CD8-positive, alpha-beta memory T cell (primary cell): ENCODE results near the gene ERGIC1. TPM values are rescaled to one million over a fixed set of nuclear protein-coding genes. Genes with fewer than 3 reads are reported as not detected.
"Not testable (repeated sequence)": the region's sequence is repeated elsewhere in the genome, so short reads cannot be mapped to it uniquely, and the experiment has no call there.

ENCODE experiments used
- CTCF ChIA-PET: fragments of 350-600 bp; sonication (Branson Sonifier 250); formaldehyde crosslinking; loops from one replicate; lab custom pipeline; 2021; ENCODE audit warnings: antibody characterized with exemption; lab: Charles Lee
- POLR2A ChIA-PET: fragments of 350-600 bp; sonication (Branson Sonifier 250); formaldehyde crosslinking; loops from one replicate; lab custom pipeline; 2021; ENCODE audit warnings: antibody characterized with exemption; lab: Charles Lee
- DNase-seq, 5 donors: peaks; one replicate each; pipeline versions ENCODE4 v3.0.0 to v3.0.0-alpha.2; 2020 to 2022; ENCODE audit warnings: mixed read lengths in 1 of 5
- H3K27ac ChIP-seq: one replicate; pipeline ENCODE4 v1.7.0; 2013; ENCODE audit warnings: low read depth, mild to moderate bottlenecking, low read length, moderate library complexity
- H3K27me3 ChIP-seq: 2 replicates; pipeline ENCODE4 v1.7.0; 2013; ENCODE audit warnings: low read length, mild to moderate bottlenecking; ENCODE audit not compliant: insufficient read depth, poor library complexity, severe bottlenecking
- H3K36me3 ChIP-seq: 2 replicates; pipeline ENCODE4 v1.7.0; 2013; ENCODE audit warnings: mild to moderate bottlenecking, low read length, moderate library complexity; ENCODE audit not compliant: insufficient read depth
- H3K4me1 ChIP-seq: 2 replicates; pipeline ENCODE4 v1.7.0; 2013; ENCODE audit warnings: mild to moderate bottlenecking, low read length, moderate library complexity; ENCODE audit not compliant: insufficient read depth
- H3K4me3 ChIP-seq: 2 replicates; pipeline ENCODE4 v1.7.0; 2013; ENCODE audit warnings: mild to moderate bottlenecking, low read length
- H3K9me3 ChIP-seq: 2 replicates; pipeline ENCODE4 v1.7.0; 2013; ENCODE audit warnings: mild to moderate bottlenecking, low read length
- H3K27ac Mint-ChIP-seq, 8 donors: one replicate each; pipeline ENCODE4 v1.8.0; 2020 to 2021; ENCODE audit warnings: mixed read lengths in 8 of 8, mild to moderate bottlenecking in 6 of 8, inconsistent platforms in 3 of 8, moderate library complexity in 3 of 8
- H3K27me3 Mint-ChIP-seq, 2 donors: one replicate each; pipeline ENCODE4 v1.8.0; 2020 to 2021; ENCODE audit warnings: mixed read lengths in 2 of 2, mild to moderate bottlenecking in 1 of 2, moderate library complexity in 1 of 2
- H3K36me3 Mint-ChIP-seq, 3 donors: one replicate each; pipeline ENCODE4 v1.8.0; 2020 to 2021; ENCODE audit warnings: mixed read lengths in 3 of 3, inconsistent platforms in 1 of 3, mild to moderate bottlenecking in 1 of 3
- H3K4me1 Mint-ChIP-seq, 3 donors: one replicate each; pipeline ENCODE4 v1.8.0; 2020 to 2021; ENCODE audit warnings: mixed read lengths in 3 of 3, inconsistent platforms in 1 of 3, mild to moderate bottlenecking in 1 of 3
- H3K4me3 Mint-ChIP-seq, 7 donors: one replicate each; pipeline ENCODE4 v1.8.0; 2020 to 2021; ENCODE audit warnings: mixed read lengths in 7 of 7, mild to moderate bottlenecking in 6 of 7, moderate library complexity in 4 of 7, inconsistent platforms in 2 of 7
- H3K9me3 Mint-ChIP-seq, 5 donors: one replicate each; pipeline ENCODE4 v1.8.0; 2020 to 2022; ENCODE audit warnings: mixed read lengths in 5 of 5, mild to moderate bottlenecking in 3 of 5, moderate library complexity in 2 of 5, inconsistent platforms in 1 of 5
- polyA plus RNA-seq: library from polyadenylated mRNA; unstranded; fragments of 300-500 nt; fragmentation: Illumina TruSeq; gene quantifications from one replicate; pipeline ENCODE4 v1.2.3, GENCODE V29; 2021
- total RNA-seq, 2 experiments: library from RNA; stranded (reverse); gene quantifications; one replicate each; pipeline ENCODE4 v1.2.3, GENCODE V29; 2021

Gene ERGIC1, protein sequence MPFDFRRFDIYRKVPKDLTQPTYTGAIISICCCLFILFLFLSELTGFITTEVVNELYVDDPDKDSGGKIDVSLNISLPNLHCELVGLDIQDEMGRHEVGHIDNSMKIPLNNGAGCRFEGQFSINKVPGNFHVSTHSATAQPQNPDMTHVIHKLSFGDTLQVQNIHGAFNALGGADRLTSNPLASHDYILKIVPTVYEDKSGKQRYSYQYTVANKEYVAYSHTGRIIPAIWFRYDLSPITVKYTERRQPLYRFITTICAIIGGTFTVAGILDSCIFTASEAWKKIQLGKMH
- total RNA-seq = 10 to 100 TPM; 39.7 to 39.9 TPM
- polyA plus RNA-seq = 25.9 TPM

DNA sequence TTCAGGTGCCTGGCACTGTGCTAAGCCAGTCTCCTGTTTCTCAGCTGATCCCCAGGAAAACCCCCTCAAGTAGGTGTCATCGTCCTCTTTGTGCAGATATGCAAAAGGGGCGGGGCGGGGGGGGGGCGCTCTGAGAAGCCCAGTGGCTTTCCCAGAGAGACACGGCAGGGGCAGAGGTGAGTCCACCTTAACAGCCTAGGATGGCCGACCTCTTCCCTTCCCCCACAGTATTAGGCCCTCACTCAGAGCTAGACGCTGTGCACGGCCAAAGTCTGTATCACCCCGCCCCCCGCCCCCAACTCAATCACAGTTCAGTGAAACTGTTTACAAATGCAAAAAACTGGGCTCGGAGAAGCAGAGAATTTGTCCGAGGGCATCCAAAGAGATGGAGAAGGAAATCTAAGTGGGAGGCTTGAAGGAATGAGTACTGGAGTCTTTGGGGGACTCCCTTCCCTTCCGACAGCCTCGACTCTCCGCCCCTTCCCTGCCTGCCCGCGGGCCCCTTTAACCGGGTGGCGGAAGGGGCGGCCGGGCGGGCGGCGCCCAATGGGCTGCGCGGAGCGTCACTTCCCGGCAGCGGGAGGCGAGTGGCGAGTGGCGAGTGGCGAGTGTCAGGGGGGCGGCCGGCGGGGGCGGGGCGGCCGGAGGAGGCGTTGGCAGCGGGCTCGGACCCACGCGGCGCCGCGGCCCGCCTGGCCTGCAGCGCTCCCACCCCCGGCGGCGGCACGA lies at the start of gene ERGIC1:
ERGIC1 (plus strand) TSS at position 566 of the 729 bp plus-strand sequence; CDS start at position 729, 163 bp downstream.
- Histone ChIP-seq H3K9me3 (no peaks in the 10 kb centered on the region), H3K27me3 (no peaks in the 10 kb centered on the region), H3K36me3 (no peaks in the 10 kb centered on the region), H3K27ac (peak within 1 kb of the TSS; percentile 55), H3K4me3 (peak within 1 kb of the TSS; percentile 59), H3K4me1 (peaks cover 36% of the 10 kb centered on the region)
- Mint-ChIP-seq H3K27ac (peak within 1 kb of the TSS; percentile 89 to 99 (median 96)), H3K36me3 (peaks cover 0 to 3% (median 0%) of the 10 kb centered on the region in 3 donors), H3K4me1 (peaks cover 33 to 48% (median 38%) of the 10 kb centered on the region in 3 donors), H3K27me3 (no peaks in the 10 kb centered on the region), H3K4me3 (peak within 1 kb of the TSS; percentile 90 to 96 (median 92)), H3K9me3 (no peaks in the 10 kb centered on the region)
- POLR2A ChIA-PET = interaction anchor here (1.2 kb wide), 1 partner anchor 63 kb away, joined by 3 read pairs; the partner anchor contains the start of gene DUSP1
- CTCF ChIA-PET = interaction anchor here (6.4 kb wide), 1 partner anchor 62 kb away, joined by 55 read pairs; the partner anchor contains the start of gene DUSP1
- peak; percentile 71 to 80 (median 74) for DNase-seq

DNA sequence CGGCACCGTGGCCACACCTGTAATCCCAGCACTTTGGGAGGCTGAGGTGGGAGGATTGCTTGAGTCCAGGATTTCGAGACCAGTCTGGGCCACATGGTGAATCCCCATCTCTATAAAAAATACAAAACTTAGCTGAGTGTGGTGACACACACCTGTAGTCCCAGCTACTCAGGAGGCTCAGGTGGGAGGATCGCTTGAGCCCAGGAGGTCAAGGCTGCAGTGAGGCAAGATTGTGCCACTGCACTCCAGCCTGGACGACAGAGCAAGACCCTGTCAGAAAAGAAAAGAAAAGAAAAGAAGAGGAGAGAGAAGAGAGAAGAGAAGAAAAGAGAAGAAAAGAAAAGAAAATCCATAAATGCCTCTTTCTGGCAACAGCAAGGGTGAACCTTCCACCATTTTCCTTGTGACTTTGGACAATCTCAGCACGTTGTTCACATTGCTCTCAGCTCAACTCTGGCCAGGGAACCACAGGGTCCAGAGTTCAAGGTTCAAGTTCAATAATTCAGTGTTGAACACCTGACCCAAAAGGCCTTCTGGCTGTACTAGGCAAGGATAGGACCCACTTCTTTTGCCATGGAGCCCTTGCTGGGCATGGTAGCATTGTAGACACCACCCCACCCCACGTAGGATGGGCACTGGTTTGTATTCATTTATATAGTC lies 48.5 kb upstream of the ERGIC1 start:
- Histone ChIP-seq H3K27ac (no peak overlapping the region), H3K36me3 (no peaks in the 10 kb centered on the region), H3K4me1 (no peaks in the 10 kb centered on the region), H3K27me3 (no peaks in the 10 kb centered on the region), H3K4me3 (no peak overlapping the region), H3K9me3 (no peaks in the 10 kb centered on the region)
- H3K27ac Mint-ChIP-seq = peak overlapping the region in 1 of 8 donors; percentile 38
- ChIA-PET CTCF (interaction anchor here (1.3 to 1.7 kb wide), 2 partner anchors 13 to 147 kb away, joined by 3 to 5 read pairs; no protein-coding TSS in a partner anchor), POLR2A (no interaction called here)
- peaks cover 0 to 4% (median 1%) of the 10 kb centered on the region in 3 donors for H3K4me1 Mint-ChIP-seq
- H3K27me3 Mint-ChIP-seq = no peaks in the 10 kb centered on the region
- no peaks in the 10 kb centered on the region for H3K9me3 Mint-ChIP-seq
- DNase-seq = no peak
- no peak overlapping the region for H3K4me3 Mint-ChIP-seq
- no peaks in the 10 kb centered on the region for H3K36me3 Mint-ChIP-seq

DNA sequence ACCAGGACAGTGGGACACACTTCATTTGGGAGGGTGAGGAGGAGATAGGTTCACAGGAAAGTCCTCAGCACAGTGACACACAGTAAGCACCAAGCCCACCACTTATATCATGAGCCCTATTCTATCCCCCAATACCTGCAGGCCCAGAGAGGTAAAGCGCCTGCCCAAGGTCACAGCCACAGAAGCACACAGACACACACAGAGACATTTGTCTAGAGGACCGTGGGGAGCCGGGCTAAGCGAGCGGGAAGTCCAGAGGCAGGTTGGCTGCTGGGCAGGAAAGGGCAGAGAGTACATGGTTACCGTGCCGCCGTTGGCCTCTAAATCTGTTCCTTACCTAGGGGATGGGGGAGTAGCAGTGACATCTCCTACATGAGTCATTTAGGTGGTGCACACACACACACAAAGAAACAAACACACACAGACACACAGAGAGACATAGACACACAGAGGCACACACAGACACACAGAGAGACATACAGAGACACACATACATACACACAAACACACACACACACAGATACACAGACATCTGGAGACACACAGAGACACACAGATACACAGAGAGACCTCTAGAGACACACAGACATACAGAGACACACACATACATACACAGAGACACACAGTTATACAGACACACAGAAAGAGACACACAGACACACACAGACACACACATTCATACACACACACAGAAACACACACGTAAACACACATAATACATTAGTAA lies 47.2 kb upstream of the ERGIC1 start:
- H3K9me3 ChIP-seq = no peaks in the 10 kb centered on the region
- no peaks in the 10 kb centered on the region for H3K36me3 ChIP-seq
- no peaks in the 10 kb centered on the region for H3K27me3 Mint-ChIP-seq
- peaks cover 0 to 4% (median 1%) of the 10 kb centered on the region in 3 donors for H3K4me1 Mint-ChIP-seq
- no peaks in the 10 kb centered on the region for H3K27me3 ChIP-seq
- H3K9me3 Mint-ChIP-seq = no peaks in the 10 kb centered on the region
- CTCF ChIA-PET = interaction anchor here (0.6 to 1.3 kb wide), 2 partner anchors 10 to 145 kb away, joined by 3 read pairs; no protein-coding TSS in a partner anchor
- no peaks in the 10 kb centered on the region for H3K4me1 ChIP-seq
- POLR2A ChIA-PET = interaction anchor here (1.4 kb wide), 1 partner anchor 9 kb away, joined by 3 read pairs; no protein-coding TSS in a partner anchor
- H3K4me3 Mint-ChIP-seq = no peak overlapping the region
- no peak for DNase-seq
- no peak overlapping the region for H3K27ac ChIP-seq
- H3K4me3 ChIP-seq = no peak overlapping the region
- no peaks in the 10 kb centered on the region for H3K36me3 Mint-ChIP-seq
- no peak overlapping the region for H3K27ac Mint-ChIP-seq

DNA sequence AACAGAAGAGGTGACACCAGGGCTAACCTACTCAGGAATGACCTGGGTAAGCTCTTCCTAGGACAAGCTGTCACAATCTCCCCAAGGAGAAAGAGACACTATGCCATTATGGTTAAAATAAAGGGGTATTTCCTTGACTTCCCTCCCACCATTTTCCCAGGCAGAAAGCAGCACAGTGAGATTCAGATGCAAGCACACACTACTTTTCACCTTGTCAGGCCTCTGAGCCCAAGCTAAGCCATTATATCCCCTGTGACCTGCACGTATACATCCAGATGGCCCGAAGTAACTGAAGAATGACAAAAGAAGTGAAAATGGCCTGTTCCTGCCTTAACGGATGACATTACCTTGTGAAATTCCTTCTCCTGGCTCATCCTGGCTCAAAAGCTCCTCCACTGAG lies 46.5 kb upstream of the ERGIC1 start:
- H3K27me3 ChIP-seq, H3K9me3 ChIP-seq, H3K27me3 Mint-ChIP-seq, H3K27ac ChIP-seq, H3K36me3 ChIP-seq, H3K9me3 Mint-ChIP-seq, H3K36me3 Mint-ChIP-seq, H3K4me3 ChIP-seq, DNase-seq, H3K4me1 ChIP-seq, H3K4me3 Mint-ChIP-seq, H3K4me1 Mint-ChIP-seq: not testable (repeated sequence)
- CTCF ChIA-PET = interaction anchor here (0.6 kb wide), 1 partner anchor 10 kb away, joined by 3 read pairs; no protein-coding TSS in a partner anchor
- peak overlapping the region in 1 of 8 donors; percentile 48 for H3K27ac Mint-ChIP-seq
- POLR2A ChIA-PET = interaction anchor here (1.4 kb wide), 1 partner anchor 10 kb away, joined by 3 read pairs; no protein-coding TSS in a partner anchor

DNA sequence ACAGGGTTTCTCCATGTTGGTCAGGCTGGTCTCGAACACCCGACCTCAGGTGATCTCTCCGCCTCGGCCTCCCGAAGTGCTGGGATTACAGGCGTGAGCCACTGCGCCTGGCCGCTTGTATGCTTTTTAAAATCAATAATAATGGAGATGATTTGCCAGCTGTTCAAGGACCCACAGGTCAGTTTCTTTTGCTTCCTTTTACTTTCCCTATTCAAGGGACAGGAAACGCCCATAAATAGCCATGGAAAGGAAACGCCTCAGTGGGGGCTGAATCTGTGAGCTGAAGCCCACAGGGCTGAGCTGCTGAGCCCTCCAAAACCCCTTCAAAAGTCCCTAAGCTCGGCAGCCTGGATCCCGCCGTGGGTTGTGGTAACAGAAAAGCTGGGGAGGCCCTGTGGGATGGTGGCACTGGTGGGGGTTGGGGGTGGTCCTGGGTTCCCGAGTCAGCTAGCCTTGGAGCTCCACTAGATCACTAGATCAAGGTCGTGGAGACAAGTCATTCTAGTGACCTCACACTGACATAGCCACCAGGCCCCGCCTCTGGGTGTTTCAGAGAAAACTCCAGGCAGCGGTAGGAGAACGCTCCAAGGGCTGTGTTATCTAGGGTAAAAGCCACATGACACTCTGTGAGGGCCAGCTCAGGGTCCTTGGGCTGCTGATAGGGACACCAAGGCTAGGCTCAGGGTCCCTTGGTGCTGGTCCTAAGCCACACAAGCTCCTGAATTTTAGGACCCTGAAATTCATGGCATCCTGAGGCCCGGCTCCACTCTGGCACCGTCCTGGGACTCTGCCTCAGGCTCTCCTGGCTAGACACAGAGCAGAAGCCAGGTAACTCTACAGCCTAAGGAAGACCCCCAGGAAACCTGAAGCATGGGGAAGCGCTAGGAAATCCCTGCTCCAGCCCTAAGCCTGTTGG lies 45.0 kb upstream of the ERGIC1 start:
- peak overlapping the region; percentile 82 for H3K27ac ChIP-seq
- no peak for DNase-seq
- no peaks in the 10 kb centered on the region for H3K9me3 Mint-ChIP-seq
- POLR2A ChIA-PET = interaction anchor here (0.8 to 1.4 kb wide), 2 partner anchors 12 to 17 kb away, joined by 3 to 4 read pairs; no protein-coding TSS in a partner anchor
- H3K4me1 Mint-ChIP-seq = peaks cover 0 to 4% (median 1%) of the 10 kb centered on the region in 3 donors
- CTCF ChIA-PET = interaction anchor here (1.0 to 1.3 kb wide), 2 partner anchors 18 to 143 kb away, joined by 3 read pairs; no protein-coding TSS in a partner anchor
- H3K27me3 ChIP-seq = no peaks in the 10 kb centered on the region
- H3K36me3 ChIP-seq = no peaks in the 10 kb centered on the region
- no peaks in the 10 kb centered on the region for H3K27me3 Mint-ChIP-seq
- H3K9me3 ChIP-seq = no peaks in the 10 kb centered on the region
- no peak overlapping the region for H3K4me3 ChIP-seq
- no peaks in the 10 kb centered on the region for H3K4me1 ChIP-seq
- H3K4me3 Mint-ChIP-seq = no peak overlapping the region
- peak overlapping the region in 3 of 8 donors; percentile 17 to 50 (median 33) for H3K27ac Mint-ChIP-seq
- H3K36me3 Mint-ChIP-seq = no peaks in the 10 kb centered on the region

DNA sequence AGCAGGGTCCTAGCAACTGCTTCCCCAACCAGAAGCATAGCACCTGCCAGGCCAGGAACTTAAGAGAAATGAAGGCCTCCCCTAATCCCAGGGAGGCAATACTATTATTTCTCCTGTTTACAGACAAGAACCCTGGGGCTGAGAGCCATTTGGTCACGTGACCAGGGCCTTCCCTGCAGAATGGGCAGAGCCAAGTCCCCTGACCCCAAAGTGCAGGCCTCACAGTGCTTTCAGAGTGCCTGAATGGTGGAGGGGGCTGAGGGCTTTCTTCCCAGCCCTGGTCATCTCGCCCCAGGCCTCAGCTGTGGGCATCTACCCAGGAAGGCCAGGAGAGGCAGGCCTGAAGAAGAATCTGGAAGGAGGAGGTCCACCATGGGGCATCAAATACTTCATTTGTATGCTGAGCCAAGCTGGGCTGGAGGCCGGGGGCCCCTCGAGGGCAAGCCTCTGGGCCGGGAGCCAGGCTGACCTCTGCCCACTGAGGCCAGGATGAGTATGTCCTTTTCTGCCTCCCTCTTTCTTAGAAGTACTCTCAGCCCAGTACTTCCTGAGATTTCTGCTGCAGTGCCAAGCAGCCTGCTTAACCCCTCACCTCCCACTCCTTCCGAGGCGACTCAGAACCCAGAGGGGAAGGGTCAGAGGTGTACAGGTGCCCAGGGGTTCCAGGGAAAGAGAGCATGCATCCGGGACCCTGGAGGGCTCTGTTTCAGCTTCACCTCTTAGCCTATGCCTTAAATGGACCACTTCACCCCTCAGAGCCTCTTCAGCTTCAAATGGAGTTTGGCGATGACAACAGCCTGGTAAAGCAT lies 44.2 kb upstream of the ERGIC1 start:
- Histone ChIP-seq H3K27me3 (no peaks in the 10 kb centered on the region), H3K9me3 (no peaks in the 10 kb centered on the region), H3K4me1 (no peaks in the 10 kb centered on the region), H3K36me3 (no peaks in the 10 kb centered on the region), H3K27ac (peak overlapping the region; percentile 82), H3K4me3 (no peak overlapping the region)
- Mint-ChIP-seq H3K27ac (no peak overlapping the region), H3K36me3 (no peaks in the 10 kb centered on the region), H3K9me3 (no peaks in the 10 kb centered on the region), H3K4me3 (no peak overlapping the region), H3K4me1 (peaks cover 0 to 4% (median 1%) of the 10 kb centered on the region in 3 donors), H3K27me3 (no peaks in the 10 kb centered on the region)
- ChIA-PET CTCF (interaction anchor here (1.3 kb wide), 1 partner anchor 18 kb away, joined by 3 read pairs; no protein-coding TSS in a partner anchor), POLR2A (no interaction called here)
- DNase-seq = no peak
